Heart left ventricle (tissue), 13 donors: ENCODE measurements around the gene SLC25A21.

Source experiments
- CTCF ChIP-seq, 12 donors: fragments of 200-600 bp; sonication (generic) in 4 of 12; IDR thresholded peaks; one replicate each; pipeline versions ENCODE4 v1.5.0 to v1.8.0; 2018 to 2022; ENCODE audit warnings: antibody characterized with exemption in 12 of 12, mild to moderate bottlenecking in 5 of 12
- POLR2A ChIP-seq, 2 donors: fragments of 450-650 bp; IDR thresholded peaks; one replicate each; pipeline ENCODE4 v1.6.1; 2017; ENCODE audit warnings: antibody characterized with exemption in 2 of 2, mild to moderate bottlenecking in 2 of 2, moderate library complexity in 2 of 2
- donor health status: ischemic (EF 13 %, LVEDD 7.1; RV severe dilation, severe dysfunction).
- donor health status: DM: no; HTN: yes; CAD: no.
- donor health status: DM: no; HTN: no; CAD: no.
- donor health status: ischemic (EF 25% LVEDD 6.9; RV normal size, moderate dysfunction).
- donor health status: ischemic (EF 25% LVEDD 5.7; RV mildly dilated, moderate dysfunction).
- donor health status: ischemic (EF 35%, LVEDD 5.7; RV mildly dilated, moderate dysfunction).
- donor health status: nonischemic (EF 11% LVEDD 7.7; RV severe dilation, severe dysfunction).
- donor health status: DM: yes; HTN: yes; CAD: no.
- donor health status: PGD.
- donor health status: ischemic (EF 29% LVEDD 5.4; RV normal size, mild dysfunction).
- donor health status: nonischemic (EF 23%, LVEDD 6.1; RV moderate dilation, normal function).

GRCh38 chr14:37198273-37198598 is 25.8 kb upstream of the SLC25A21 start:
- peak in 1 of 12 donors; percentile 13 for TF ChIP-seq CTCF (IDR thresholded peaks at IDR 0.05)
- no peak for TF ChIP-seq POLR2A (IDR thresholded peaks at IDR 0.05)
